ENCODE results near the gene DOP1A. TPM values are rescaled to one million over a fixed set of nuclear protein-coding genes. Genes with fewer than 3 reads are reported as not detected.

Gene DOP1A
- total RNA-seq, 1 experiment from 2014 or later: 12.1 TPM

DNA sequence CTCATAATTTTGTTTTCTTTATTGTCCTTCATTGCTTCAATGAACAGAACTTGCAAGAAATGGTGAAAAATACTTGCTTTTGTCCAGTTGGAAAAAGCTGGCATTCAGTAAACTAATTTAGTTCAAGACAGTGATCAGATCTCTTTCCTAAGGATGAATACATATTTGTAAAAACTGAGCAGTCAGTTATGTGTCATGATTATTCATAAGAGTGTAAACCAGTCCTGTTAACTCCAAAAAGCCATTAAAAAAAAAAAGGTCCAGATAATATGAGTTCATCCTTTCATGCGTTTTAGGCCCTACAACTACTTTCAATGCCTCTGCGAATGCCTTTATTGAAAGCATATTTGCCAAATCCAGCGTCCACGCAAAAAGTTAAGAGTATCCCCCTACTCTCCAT is 125.0 kb downstream of the DOP1A start:
- Histone ChIP-seq H3K27me3 (no peaks in the 10 kb centered on the region), H3K9me3 (replicated peaks) (no peaks in the 10 kb centered on the region), H3K27ac (no peak overlapping the region), H3K36me3 (0 out of 2 replicates have a peak, but pooled peaks cover 2% of the 10 kb centered on the region), H3K4me3 (peak overlapping the region; percentile 74), H3K4me1 (no peaks in the 10 kb centered on the region)
- no peak for DNase-seq

DNA sequence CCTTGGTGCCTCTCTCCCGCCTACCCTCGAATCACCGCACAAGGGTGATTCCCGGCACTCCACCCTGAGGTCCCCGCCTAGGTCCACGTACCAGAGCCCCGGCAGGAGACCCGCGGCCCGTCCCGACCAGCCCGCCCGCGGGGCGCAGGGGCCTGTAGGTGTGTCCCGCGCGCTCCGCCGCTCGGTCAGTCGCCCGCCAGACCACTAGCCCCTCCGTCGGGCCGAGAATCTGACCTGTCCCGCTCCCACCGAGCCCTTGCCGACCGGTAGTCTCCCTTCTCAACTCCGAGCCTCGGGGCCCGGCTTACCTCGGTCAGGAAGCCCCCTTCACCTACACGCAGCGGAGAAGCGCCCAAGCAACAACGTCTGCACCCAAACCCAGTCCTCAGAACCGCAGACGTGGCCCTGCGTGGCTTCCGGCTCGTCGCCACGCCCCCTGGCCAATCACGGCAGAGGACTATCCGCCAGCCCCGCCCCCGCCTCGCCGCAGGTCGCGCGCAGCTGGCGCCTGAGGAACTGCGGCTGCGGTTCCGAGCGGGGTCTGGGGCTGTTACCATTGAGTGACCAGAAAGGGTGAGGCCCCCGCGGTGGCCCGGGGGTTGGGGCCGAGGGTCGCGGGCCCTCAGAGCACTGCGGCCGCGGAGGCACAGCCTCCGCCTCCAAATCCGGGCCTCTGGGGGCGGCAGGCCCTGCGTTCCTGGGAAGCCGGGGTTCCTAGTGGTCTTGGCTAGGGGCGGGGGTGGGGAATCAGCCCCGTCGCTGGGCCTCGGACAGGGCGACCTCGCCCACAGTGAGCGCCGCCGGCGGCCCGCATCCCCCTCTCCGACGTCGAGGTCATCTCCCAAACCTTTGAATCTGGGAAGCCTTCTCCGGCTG is 125.6 kb downstream of the DOP1A start, which contains the start of the genes PGM3 and RWDD2A:
PGM3 (minus strand) TSS at position 395 of the 876 bp plus-strand sequence. CDS start 2,253 bp downstream, outside the sequence.
RWDD2A (plus strand) TSS at position 487 of the 876 bp plus-strand sequence. CDS start 1,095 bp downstream, outside the sequence.
- 0 out of 2 replicates have a peak, but pooled peaks cover 2% of the 10 kb centered on the region for H3K36me3 ChIP-seq

DNA sequence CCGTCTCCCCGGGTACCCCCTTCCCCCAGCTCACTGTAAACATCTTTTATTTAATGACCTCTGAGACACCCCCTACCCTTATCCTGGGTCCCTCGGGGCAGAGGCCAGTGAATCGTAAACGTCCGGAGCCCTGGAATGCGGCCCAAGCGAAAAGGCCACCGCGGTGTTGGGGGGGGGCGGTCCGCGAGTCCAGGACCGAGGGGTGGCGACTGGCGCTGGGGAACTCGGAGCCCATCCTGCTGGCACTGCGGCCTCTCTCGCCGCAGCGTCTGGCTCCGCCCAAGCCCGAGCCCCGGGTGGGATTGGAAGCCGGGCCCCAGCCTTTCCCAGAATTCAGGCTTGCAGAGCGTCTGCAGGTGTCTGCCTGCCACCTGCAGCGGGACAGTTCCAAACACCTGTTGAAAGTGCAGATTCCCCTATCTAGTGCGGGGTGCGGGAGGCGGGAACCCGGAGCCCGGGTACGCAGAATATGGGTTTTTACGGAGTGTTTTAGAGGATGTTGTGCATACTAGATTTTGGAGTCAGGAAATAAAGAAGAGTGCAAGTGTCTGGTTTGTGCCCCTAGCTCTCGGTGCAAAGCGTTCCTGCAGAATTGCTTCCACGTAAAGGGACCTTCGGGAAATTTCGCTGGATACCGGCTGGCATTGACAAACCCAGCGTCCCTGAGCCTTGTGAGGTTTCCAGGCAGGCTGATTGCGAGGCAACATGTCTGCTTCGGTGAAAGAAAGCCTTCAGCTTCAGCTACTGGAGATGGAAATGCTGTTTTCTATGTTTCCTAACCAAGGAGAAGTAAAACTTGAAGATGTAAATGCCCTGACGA is 126.5 kb downstream of the DOP1A start:
- Histone ChIP-seq H3K4me3 (peak overlapping the region; percentile 74), H3K9me3 (replicated peaks) (no peaks in the 10 kb centered on the region), H3K4me1 (no peaks in the 10 kb centered on the region), H3K36me3 (0 out of 2 replicates have a peak, but pooled peaks cover 2% of the 10 kb centered on the region), H3K27ac (peak overlapping the region; percentile 63), H3K27me3 (no peaks in the 10 kb centered on the region)
- peak; percentile 35 to 51 for DNase-seq

More for the DNA sequence above, 125.6 kb downstream of the DOP1A start, which contains the start of the genes PGM3 and RWDD2A:
- Histone ChIP-seq H3K27me3 (no peaks in the 10 kb centered on the region), H3K9me3 (replicated peaks) (no peaks in the 10 kb centered on the region), H3K4me3 (peak within 1 kb of the TSS; percentile 74), H3K4me1 (no peaks in the 10 kb centered on the region), H3K27ac (peak within 1 kb of the TSS; percentile 63)
- peak; percentile 85 to 90 for DNase-seq

DNA sequence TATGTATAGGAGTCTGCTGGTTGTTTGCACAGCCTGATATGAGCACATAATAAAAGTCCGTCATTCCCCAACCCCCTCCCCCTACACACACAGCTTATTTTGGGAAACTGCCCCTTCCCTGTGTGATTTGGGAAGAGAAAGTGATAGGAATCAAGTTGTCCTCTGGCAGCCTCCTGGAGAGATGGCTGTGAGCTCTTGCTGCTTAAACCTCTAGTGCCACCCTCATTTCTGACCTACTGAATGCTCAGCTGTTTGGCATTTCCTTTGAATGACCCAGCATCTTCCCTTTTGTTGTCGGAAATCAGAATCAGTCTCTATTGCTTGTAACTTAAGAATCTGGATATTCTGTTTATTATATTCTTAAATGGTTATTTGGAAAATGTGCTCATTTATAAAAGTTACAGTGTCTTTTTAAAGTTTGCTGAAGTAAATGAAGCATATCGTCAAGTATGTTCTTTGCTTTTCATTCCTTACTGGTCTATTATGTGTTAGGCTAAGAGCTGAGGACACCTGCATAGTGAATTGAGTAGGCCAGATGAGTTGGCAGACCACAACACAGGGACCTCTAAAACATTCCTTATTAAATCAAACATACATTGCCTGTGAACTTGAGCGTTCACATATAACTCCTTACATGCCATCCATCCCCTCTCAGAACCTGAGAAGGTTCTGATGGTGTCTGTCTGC is 131.2 kb downstream of the DOP1A start:
- no peaks in the 10 kb centered on the region for H3K9me3 ChIP-seq (replicated peaks)
- H3K27me3 ChIP-seq: no peaks in the 10 kb centered on the region
- H3K4me3 ChIP-seq: no peak overlapping the region
- no peak for DNase-seq
- no peaks in the 10 kb centered on the region for H3K36me3 ChIP-seq
- H3K27ac ChIP-seq: no peak overlapping the region
- no peaks in the 10 kb centered on the region for H3K4me1 ChIP-seq

DNA sequence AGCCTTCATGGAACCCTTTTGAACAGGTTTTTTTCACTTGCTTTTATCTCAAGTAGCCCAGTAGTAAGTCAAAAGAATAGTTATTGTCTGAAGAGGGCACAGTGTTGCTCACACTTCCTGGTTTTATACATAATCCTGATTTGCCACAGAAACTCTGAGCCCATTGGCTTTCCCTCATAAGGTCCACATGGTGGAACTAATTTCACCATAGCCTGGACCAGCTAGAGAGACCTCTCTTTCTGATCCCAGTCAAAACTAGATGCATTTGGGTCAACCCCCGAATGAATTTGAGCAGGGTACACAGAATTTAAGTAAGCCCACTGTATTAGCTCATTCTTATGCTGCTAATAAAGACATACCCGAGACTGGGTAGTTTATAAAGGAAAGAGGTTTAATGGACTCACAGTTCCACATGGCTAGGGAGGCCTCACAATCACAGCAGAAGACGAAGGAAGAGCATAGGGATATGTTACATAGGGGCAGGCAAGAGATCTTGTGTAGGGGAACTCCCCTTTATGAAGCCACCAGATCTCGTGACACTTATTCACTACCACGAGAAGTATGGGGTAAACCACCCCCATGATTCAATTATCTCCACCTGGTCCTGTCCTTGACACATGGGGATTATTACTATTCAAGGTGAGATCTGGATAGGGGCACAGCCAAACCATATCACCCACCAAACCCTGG is 131.8 kb downstream of the DOP1A start:
- no peaks in the 10 kb centered on the region for H3K27me3 ChIP-seq
- H3K4me1 ChIP-seq: no peaks in the 10 kb centered on the region
- no peaks in the 10 kb centered on the region for H3K9me3 ChIP-seq (replicated peaks)
- H3K36me3 ChIP-seq: no peaks in the 10 kb centered on the region
- DNase-seq: no peak
- H3K4me3 ChIP-seq: no peak overlapping the region
- no peak overlapping the region for H3K27ac ChIP-seq

DNA sequence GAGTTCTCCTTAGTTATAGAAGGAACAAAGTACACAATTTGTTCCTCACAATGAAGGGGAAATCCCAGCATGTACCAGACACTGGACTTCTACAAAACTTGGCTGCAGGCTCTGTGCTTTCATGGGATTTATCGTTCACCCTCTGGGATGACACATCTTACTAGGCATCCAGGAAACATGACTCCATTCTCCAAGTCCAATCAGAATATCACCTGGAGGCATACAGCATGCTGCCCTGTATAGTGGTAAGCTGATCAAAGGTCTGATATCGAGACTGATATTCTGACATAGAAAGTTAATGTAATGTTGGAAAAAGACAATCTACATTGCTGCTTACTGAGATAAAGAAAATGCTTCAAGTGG is 132.4 kb downstream of the DOP1A start:
- Histone ChIP-seq H3K27me3 (no peaks in the 10 kb centered on the region), H3K36me3 (no peaks in the 10 kb centered on the region), H3K4me1 (no peaks in the 10 kb centered on the region), H3K27ac (no peak overlapping the region), H3K4me3 (no peak overlapping the region), H3K9me3 (replicated peaks) (no peaks in the 10 kb centered on the region)
- no peak for DNase-seq

DNA sequence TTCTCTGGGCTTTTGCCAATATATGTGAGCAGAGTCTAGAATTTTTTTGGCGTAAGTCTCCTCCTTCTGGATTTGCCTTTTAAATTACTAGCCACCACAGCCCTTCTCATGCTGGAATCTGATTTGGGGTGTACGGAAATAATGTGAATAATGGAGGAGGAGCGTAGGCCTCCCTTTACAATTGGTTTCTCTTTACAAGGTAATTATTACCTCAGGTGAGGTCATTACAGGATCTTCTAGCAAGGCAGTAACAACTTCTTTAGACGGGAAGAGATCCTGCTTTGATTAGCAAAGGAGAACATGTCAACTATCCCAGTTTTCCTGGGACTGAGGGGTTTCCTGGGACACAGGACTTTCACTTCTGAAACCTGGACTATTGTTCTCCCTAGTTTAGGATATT is 134.6 kb downstream of the DOP1A start:
- Histone ChIP-seq H3K4me3 (no peak overlapping the region), H3K27me3 (no peaks in the 10 kb centered on the region), H3K27ac (no peak overlapping the region), H3K36me3 (no peaks in the 10 kb centered on the region), H3K9me3 (replicated peaks) (no peaks in the 10 kb centered on the region), H3K4me1 (no peaks in the 10 kb centered on the region)
- DNase-seq: no peak

DNA sequence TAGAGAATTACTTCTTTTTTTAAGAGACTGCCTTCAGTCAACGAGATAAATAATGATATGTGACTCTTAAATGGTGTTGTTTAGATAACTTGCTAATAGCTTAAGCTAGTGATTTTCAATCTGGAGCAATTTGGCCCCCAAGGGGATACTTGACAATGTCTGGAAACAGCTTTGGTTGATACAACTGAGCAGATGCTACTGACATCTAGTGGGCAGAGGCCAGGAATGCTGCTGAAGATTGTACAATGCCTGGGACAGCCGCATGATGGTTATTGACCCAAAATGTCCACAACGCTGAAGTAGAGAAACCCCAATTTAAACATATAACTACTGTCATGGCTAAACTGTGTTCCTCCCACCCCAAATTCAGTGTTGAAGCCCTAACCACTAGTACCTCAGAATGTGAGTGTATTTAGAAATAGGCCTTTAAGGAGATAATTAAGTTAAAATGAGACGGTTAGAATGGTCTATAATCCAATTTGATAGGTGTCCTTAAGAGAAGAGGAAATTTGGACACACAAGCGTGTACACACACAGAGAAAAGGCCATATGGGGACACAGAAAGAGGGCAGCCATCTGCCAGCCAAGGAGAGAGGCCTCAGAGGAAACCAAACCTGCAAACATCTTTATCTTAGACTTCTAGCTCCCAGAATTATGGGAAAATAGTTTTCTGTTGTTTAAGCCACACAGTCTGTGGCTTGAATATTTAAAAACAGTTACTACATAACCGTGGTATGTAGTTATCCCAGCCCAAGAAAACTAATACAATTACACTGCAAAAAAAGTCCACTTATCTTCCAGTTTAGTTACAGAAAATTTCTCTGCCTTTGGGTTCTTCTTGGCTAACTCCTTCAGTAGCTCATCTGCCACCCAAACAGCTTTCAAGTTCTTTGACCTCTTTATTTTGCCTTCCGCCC is 147.9 kb downstream of the DOP1A start:
- no peak overlapping the region for H3K27ac ChIP-seq
- peaks cover 4% of the 10 kb centered on the region; the same call in 1 of the 2 replicates for H3K27me3 ChIP-seq
- no peaks in the 10 kb centered on the region for H3K36me3 ChIP-seq
- H3K4me3 ChIP-seq: no peak overlapping the region
- peaks cover 2% of the 10 kb centered on the region; the same call in 1 of the 2 replicates for H3K4me1 ChIP-seq
- no peaks in the 10 kb centered on the region for H3K9me3 ChIP-seq (replicated peaks)
- DNase-seq: peak; percentile 75 to 88

DNA sequence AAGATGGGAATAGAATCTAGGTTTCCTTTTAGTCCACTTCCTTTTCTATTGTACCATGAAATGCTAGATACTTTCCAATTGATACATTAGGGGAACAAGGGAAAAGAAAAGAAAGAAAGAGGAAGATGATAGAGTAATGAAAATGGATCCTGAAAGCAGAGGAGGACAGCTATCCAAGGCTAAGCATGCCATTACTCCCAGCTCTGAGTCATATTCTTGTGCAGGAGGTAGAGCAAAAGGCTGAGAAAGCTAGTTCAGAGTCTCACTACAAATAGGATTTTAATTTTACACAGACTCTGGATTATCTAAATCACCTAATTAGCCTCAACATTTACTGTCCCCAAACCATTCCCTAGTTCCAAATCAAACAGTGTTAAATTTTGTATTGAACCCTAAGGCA is 149.3 kb downstream of the DOP1A start:
- H3K4me1 ChIP-seq: peaks cover 2% of the 10 kb centered on the region; the same call in 1 of the 2 replicates

More for the DNA sequence above, 149.3 kb downstream of the DOP1A start:
- Histone ChIP-seq H3K9me3 (replicated peaks) (no peaks in the 10 kb centered on the region), H3K36me3 (no peaks in the 10 kb centered on the region), H3K27ac (no peak overlapping the region), H3K4me3 (no peak overlapping the region), H3K27me3 (peaks cover under 1% of the 10 kb centered on the region; the same call in 1 of the 2 replicates)
- DNase-seq: no peak

Other genes with a start within 250 kb of the DOP1A start
- 9.1 and 10.3 TPM in 2 replicates for gene UBE3D, start 1.8 kb upstream of the DOP1A start, total RNA-seq (2014; rRNA removed; shearing (Covaris generic))
- gene PGM3, start 125.6 kb downstream of the DOP1A start, total RNA-seq (2014; rRNA removed; shearing (Covaris generic)): 35.3 and 38.2 TPM in 2 replicates
- gene RWDD2A, start 125.7 kb downstream of the DOP1A start, total RNA-seq (2014; rRNA removed; shearing (Covaris generic)): 3.1 and 3.6 TPM in 2 replicates

Data from SJCRH30 (cell line).